ENCODE data around the gene SMAD7. TPM values are rescaled to one million over a fixed set of nuclear protein-coding genes. Genes with fewer than 3 reads are reported as not detected.

SMAD7 gene
- total RNA-seq, 2 experiments from 2014 or later = 2.9 to 15.1 TPM

- H3K9me2 ChIP-seq (ENCODE audit: insufficient read depth, low read length) = no peaks in the 10 kb centered on the region
- no peak for TF ChIP-seq EZH2phosphoT487 (IDR thresholded peaks at IDR 0.05; ENCODE audit: borderline replicate concordance, low read depth, low read length)
- TF ChIP-seq CTCF (conservative IDR thresholded peaks at IDR 0.05; ENCODE audit: low read length) = no peak
- intact Hi-C loops (cut with micrococcal nuclease; ENCODE audit: unreplicated experiment) = no loop called here
- H3K36me3 ChIP-seq (ENCODE audit: insufficient read depth, low read length) = no peaks in the 10 kb centered on the region
- no peak overlapping the region for H2AFZ ChIP-seq (ENCODE audit: low read length)
- DNase-seq (ENCODE audit: low spot score) = no peak
- H3K79me2 ChIP-seq (ENCODE audit: insufficient read depth, low read depth, low read length) = no peaks in the 10 kb centered on the region
- H3K4me2 ChIP-seq (ENCODE audit: low read length) = no peak overlapping the region
- H4K20me1 ChIP-seq (ENCODE audit: insufficient read depth, low read length) = no peaks in the 10 kb centered on the region
- ChIA-PET CTCF (ENCODE audit: unreplicated experiment) (no interaction called here), POLR2A (no interaction called here)
- H3K27ac ChIP-seq (ENCODE audit: low read depth, low read length, poor library complexity, severe bottlenecking) = no peak overlapping the region
- peaks cover 10% of the 10 kb centered on the region for H3K4me1 ChIP-seq (ENCODE audit: insufficient read depth, low read length, poor library complexity, severe bottlenecking)
- no peak overlapping the region for H3K4me3 ChIP-seq (ENCODE audit: low read depth, low read length, poor library complexity, severe bottlenecking)
- no TSS peak for BruUV-seq (replicated peaks)
- no peaks in the 10 kb centered on the region for H3K9me3 ChIP-seq (ENCODE audit: low read length)
Measured at GRCh38 chr18:48901145-48902022, 49.4 kb downstream of the SMAD7 start.

GRCh38 chr18:48900469-48900868 is 50.3 kb downstream of the SMAD7 start:
- H3K9me3 ChIP-seq (ENCODE audit: low read length) = no peaks in the 10 kb centered on the region
- H3K79me2 ChIP-seq (ENCODE audit: insufficient read depth, low read depth, low read length) = no peaks in the 10 kb centered on the region
- peaks cover 11% of the 10 kb centered on the region for H3K4me1 ChIP-seq (ENCODE audit: insufficient read depth, low read length, poor library complexity, severe bottlenecking)
- H3K4me2 ChIP-seq (ENCODE audit: low read length) = no peak overlapping the region
- H4K20me1 ChIP-seq (ENCODE audit: insufficient read depth, low read length) = no peaks in the 10 kb centered on the region
- no peak overlapping the region for H3K27ac ChIP-seq (ENCODE audit: low read depth, low read length, poor library complexity, severe bottlenecking)
- POLR2A ChIA-PET = no interaction called here
- no peak for TF ChIP-seq CTCF (conservative IDR thresholded peaks at IDR 0.05; ENCODE audit: low read length)
- no peak for TF ChIP-seq EZH2phosphoT487 (IDR thresholded peaks at IDR 0.05; ENCODE audit: borderline replicate concordance, low read depth, low read length)
- no peak for DNase-seq (ENCODE audit: low spot score)
- H3K4me3 ChIP-seq (ENCODE audit: low read depth, low read length, poor library complexity, severe bottlenecking) = no peak overlapping the region
- intact Hi-C loops (cut with micrococcal nuclease; ENCODE audit: unreplicated experiment) = no loop called here
- no TSS peak for BruUV-seq (replicated peaks)
- H3K36me3 ChIP-seq (ENCODE audit: insufficient read depth, low read length) = no peaks in the 10 kb centered on the region
- CTCF ChIA-PET (ENCODE audit: unreplicated experiment) = interaction anchor here (0.5 kb wide), 1 partner anchor 73 kb away, joined by 7 read pairs; no protein-coding TSS in a partner anchor
- H3K9me2 ChIP-seq (ENCODE audit: insufficient read depth, low read length) = no peaks in the 10 kb centered on the region
- no peak overlapping the region for H2AFZ ChIP-seq (ENCODE audit: low read length)

GRCh38 chr18:48899558-48900174 is 51.1 kb downstream of the SMAD7 start:
- POLR2A ChIA-PET = no interaction called here

More at GRCh38 chr18:48899558-48900174, 51.1 kb downstream of the SMAD7 start:
- TF ChIP-seq EZH2phosphoT487 (IDR thresholded peaks at IDR 0.05; ENCODE audit: borderline replicate concordance, low read depth, low read length) = no peak
- TF ChIP-seq CTCF (conservative IDR thresholded peaks at IDR 0.05; ENCODE audit: low read length) = no peak
- Histone ChIP-seq H3K79me2 (ENCODE audit: insufficient read depth, low read depth, low read length) (no peaks in the 10 kb centered on the region), H3K9me3 (ENCODE audit: low read length) (no peaks in the 10 kb centered on the region), H3K9me2 (ENCODE audit: insufficient read depth, low read length) (no peaks in the 10 kb centered on the region), H3K4me1 (ENCODE audit: insufficient read depth, low read length, poor library complexity, severe bottlenecking) (peaks cover 11% of the 10 kb centered on the region), H2AFZ (ENCODE audit: low read length) (no peak overlapping the region), H3K36me3 (ENCODE audit: insufficient read depth, low read length) (no peaks in the 10 kb centered on the region), H3K27ac (ENCODE audit: low read depth, low read length, poor library complexity, severe bottlenecking) (no peak overlapping the region), H4K20me1 (ENCODE audit: insufficient read depth, low read length) (no peaks in the 10 kb centered on the region), H3K4me2 (ENCODE audit: low read length) (no peak overlapping the region), H3K4me3 (ENCODE audit: low read depth, low read length, poor library complexity, severe bottlenecking) (no peak overlapping the region)
- CTCF ChIA-PET (ENCODE audit: unreplicated experiment) = no interaction called here
- no peak for DNase-seq (ENCODE audit: low spot score)
- intact Hi-C loops (cut with micrococcal nuclease; ENCODE audit: unreplicated experiment) = loop anchor here (5.0 kb wide), 1 partner anchor 122 kb away; no protein-coding TSS in a partner anchor
- BruUV-seq (replicated peaks) = no TSS peak

Measured in OCI-LY7 (cell line).